MCF 10A (cell line): ENCODE data around the gene UBE2Z. TPM values are rescaled to one million over a fixed set of nuclear protein-coding genes. Genes with fewer than 3 reads are reported as not detected.

Source experiments
- Bru-seq: library from RNA; stranded (reverse); fragments of 400-500 nt; gene quantifications from one replicate; lab custom pipeline; 2021; lab: Mats Ljungman, UMichigan
- BruChase-seq, 2 experiments: library from RNA; stranded (reverse); fragments of 400-500 nt; gene quantifications; one replicate each; lab custom pipeline; 2021; lab: Mats Ljungman, UMichigan
- BruUV-seq: library from RNA; stranded (reverse); fragments of 400-500 nt; replicated peaks from 2 replicates; lab custom pipeline; 2021; lab: Mats Ljungman, UMichigan
- CTCF ChIA-PET: fragments of 300-600 bp; sonication (Branson Sonifier 250); formaldehyde crosslinking; extraction: SDS; loops from one replicate; lab custom pipeline; 2021; ENCODE audit warnings: antibody characterized with exemption, inconsistent platforms; lab: Yijun Ruan, JAX
- POLR2A ChIA-PET: fragments of 300-600, 350-650 bp; sonication (Branson Sonifier 250); formaldehyde crosslinking; extraction: SDS; loops from one replicate; lab custom pipeline; 2020; ENCODE audit warnings: antibody characterized with exemption, inconsistent platforms; lab: Yijun Ruan, JAX
- DNase-seq: peaks from one replicate; pipeline ENCODE4 v3.0.0-alpha.2; 2018; ENCODE audit not compliant: unreplicated experiment
- H3K27ac Mint-ChIP-seq: one replicate; pipeline ENCODE4 v1.8.0; 2022; ENCODE audit warnings: mild to moderate bottlenecking, low read depth, mixed read lengths; ENCODE audit not compliant: unreplicated experiment
- H3K27me3 Mint-ChIP-seq: one replicate; pipeline ENCODE4 v1.8.0; 2022; ENCODE audit warnings: mixed read lengths; ENCODE audit not compliant: insufficient read depth, unreplicated experiment
- H3K36me3 Mint-ChIP-seq: one replicate; pipeline ENCODE4 v1.8.0; 2022; ENCODE audit warnings: mild to moderate bottlenecking, moderate library complexity, mixed read lengths; ENCODE audit not compliant: insufficient read depth, unreplicated experiment
- H3K4me1 Mint-ChIP-seq: one replicate; pipeline ENCODE4 v1.8.0; 2022; ENCODE audit warnings: mixed read lengths; ENCODE audit not compliant: insufficient read depth, unreplicated experiment
- H3K4me3 Mint-ChIP-seq: one replicate; pipeline ENCODE4 v1.8.0; 2022; ENCODE audit warnings: mild to moderate bottlenecking, moderate library complexity, mixed read lengths; ENCODE audit not compliant: unreplicated experiment
- H3K9me3 Mint-ChIP-seq: one replicate; pipeline ENCODE4 v1.8.0; 2022; ENCODE audit warnings: mixed read lengths; ENCODE audit not compliant: unreplicated experiment
- CTCF ChIP-seq: fragments of 200-600 bp; IDR thresholded peaks from one replicate; pipeline ENCODE4 v1.8.0; 2022; ENCODE audit warnings: antibody characterized with exemption, mild to moderate bottlenecking; ENCODE audit not compliant: unreplicated experiment
- intact Hi-C: fragments of 100-400 bp; cut with micrococcal nuclease; formaldehyde crosslinking; loops from 2 replicates; pipeline ENCODE4 v1.14.1; 2022
- long read RNA-seq: library from polyadenylated mRNA; stranded (forward); transcript quantifications from one replicate; pipeline ENCODE4 v2.0.0, GENCODE V29; 2022
- total RNA-seq: library from RNA; stranded (reverse); gene quantifications from 2 replicates; pipeline ENCODE4 v1.2.3, GENCODE V29; 2022

UBE2Z gene
- 106 and 115 TPM in 2 replicates for total RNA-seq
- percentile 94 among the genes with signal in this experiment for Bru-seq, nascent RNA
- percentile 96 among the genes with signal in this experiment for BruChase-seq, experiment 1, labeled RNA remaining after a 6-hour chase
- percentile 96 among the genes with signal in this experiment for BruChase-seq, experiment 2, labeled RNA remaining after a 2-hour chase
- long read RNA-seq, full-length matches to known transcripts = 254 of 305 reads
- long read RNA-seq, partial matches to known transcripts = 38 of 305 reads
- long read RNA-seq, other reads (novel, unspliced or antisense) = 13 of 305 reads

- H3K4me1 Mint-ChIP-seq = peaks cover 32% of the 10 kb centered on the region
- peak; percentile 93 for DNase-seq
- H3K27me3 Mint-ChIP-seq = no peaks in the 10 kb centered on the region
- peaks cover 41% of the 10 kb centered on the region for H3K36me3 Mint-ChIP-seq
- peak within 1 kb of the TSS; percentile 93 for H3K4me3 Mint-ChIP-seq
- no TSS peak for BruUV-seq
- H3K9me3 Mint-ChIP-seq = no peaks in the 10 kb centered on the region
- CTCF ChIA-PET = interaction anchor here (1.0 to 2.6 kb wide), 2 partner anchors 13 to 272 kb away, joined by 4 to 9 read pairs; no protein-coding TSS in a partner anchor
- POLR2A ChIA-PET = interaction anchor here (0.5 to 5.1 kb wide), 23 partner anchors 9 to 889 kb away, joined by 3 to 155 read pairs (median 4); partner anchors contain the start of genes ATP5MC1, SNF8 and ZNF652
- no peak for TF ChIP-seq CTCF
- peak within 1 kb of the TSS; percentile 95 for H3K27ac Mint-ChIP-seq
- intact Hi-C loops = loop anchor here (1.0 to 5.0 kb wide), 2 partner anchors 15 to 284 kb away; no protein-coding TSS in a partner anchor
These were observed at the start of gene UBE2Z for GRCh38 chr17:48908047-48908843. Gene UBE2Z, plus strand, starts transcription at chr17:48908407. Its CDS starts 97 bp downstream, at chr17:48908504.

- CTCF ChIA-PET = interaction anchor here (0.6 to 1.8 kb wide), 4 partner anchors 17 to 289 kb away, joined by 3 to 5 read pairs (median 3); no protein-coding TSS in a partner anchor
- DNase-seq = no peak
- Mint-ChIP-seq H3K9me3 (no peaks in the 10 kb centered on the region), H3K4me3 (no peak overlapping the region), H3K36me3 (peaks cover 75% of the 10 kb centered on the region), H3K4me1 (no peaks in the 10 kb centered on the region), H3K27ac (no peak overlapping the region), H3K27me3 (no peaks in the 10 kb centered on the region)
- TF ChIP-seq CTCF = no peak
- BruUV-seq = no TSS peak
- POLR2A ChIA-PET = interaction anchor here (1.5 kb wide), 1 partner anchor 10 kb away, joined by 5 read pairs; no protein-coding TSS in a partner anchor
- intact Hi-C loops = no loop called here
These were observed 48.2 kb upstream of the UBE2Z start for GRCh38 chr17:48860034-48860433.

GRCh38 chr17:48860456-48860855, 47.8 kb upstream of the UBE2Z start:
- DNase-seq = no peak
- intact Hi-C loops = no loop called here
- no peak for TF ChIP-seq CTCF
- H3K4me1 Mint-ChIP-seq = no peaks in the 10 kb centered on the region
- H3K27ac Mint-ChIP-seq = no peak overlapping the region
- ChIA-PET POLR2A (interaction anchor here (0.6 to 1.5 kb wide), 2 partner anchors 10 to 70 kb away, joined by 3 to 5 read pairs; no protein-coding TSS in a partner anchor), CTCF (interaction anchor here (0.7 to 3.0 kb wide), 4 partner anchors 8 to 717 kb away, joined by 3 to 16 read pairs (median 5); no protein-coding TSS in a partner anchor)
- no peak overlapping the region for H3K4me3 Mint-ChIP-seq
- BruUV-seq = no TSS peak
- peaks cover 71% of the 10 kb centered on the region for H3K36me3 Mint-ChIP-seq
- H3K9me3 Mint-ChIP-seq = no peaks in the 10 kb centered on the region
- no peaks in the 10 kb centered on the region for H3K27me3 Mint-ChIP-seq
